HL-60 (cell line): ENCODE measurements around the gene TMEM100.

Source experiments
- CTCF ChIP-seq: IDR thresholded peaks from one replicate; pipeline ENCODE4 v1.5.1; 2011; ENCODE audit warnings: low read length, control low read depth, inconsistent platforms; ENCODE audit not compliant: insufficient read depth
- REST ChIP-seq: IDR thresholded peaks from 2 replicates; pipeline ENCODE4 v1.6.1; 2012; ENCODE audit warnings: low read depth; ENCODE audit not compliant: insufficient replicate concordance
- SPI1 ChIP-seq: IDR thresholded peaks from 2 replicates; pipeline ENCODE4 v1.6.1; 2012; ENCODE audit warnings: low read depth, mild to moderate bottlenecking, borderline replicate concordance

GRCh38 chr17:55693254-55694216, 29.1 kb downstream of the TMEM100 start:
- TF ChIP-seq CTCF (no peak), REST (no peak), SPI1 (no peak)
